Sigmoid colon (tissue), 7 donors: ENCODE results near the gene TNK2. TPM values are rescaled to one million over a fixed set of nuclear protein-coding genes. Genes with fewer than 3 reads are reported as not detected.
A peak's percentile ranks its signal among the peaks of the same experiment; 100 is the strongest.

Experiments used
- DNase-seq: peaks from one replicate; pipeline ENCODE4 v3.0.0-alpha.2; 2019
- H3K27ac ChIP-seq, 4 donors: fragments of 200-600 bp; sonication (generic); one replicate each; pipeline ENCODE4 v1.5.1; 2016 to 2019; ENCODE audit warnings: mild to moderate bottlenecking in 1 of 4
- H3K27me3 ChIP-seq, 3 donors: fragments of 200-600 bp; sonication (generic); one replicate each; pipeline ENCODE4 v1.5.1; 2019; ENCODE audit warnings: mild to moderate bottlenecking in 1 of 3
- H3K36me3 ChIP-seq, 4 donors: fragments of 200-600 bp; sonication (generic); one replicate each; pipeline ENCODE4 v1.5.1; 2016 to 2019
- H3K4me1 ChIP-seq, 4 donors: fragments of 200-600 bp; sonication (generic); one replicate each; pipeline ENCODE4 v1.5.1; 2017 to 2019
- H3K4me3 ChIP-seq, 4 donors: fragments of 200-600 bp; sonication (generic); one replicate each; pipeline ENCODE4 v1.5.1; 2017 to 2019; ENCODE audit warnings: mild to moderate bottlenecking in 2 of 4, moderate library complexity in 1 of 4
- H3K9me3 ChIP-seq, 4 donors: fragments of 200-600 bp in 3 of 4; sonication (generic) in 3 of 4; one replicate each; pipeline versions ENCODE4 v1.5.1 to v1.6.1; 2013 to 2019
- EP300 ChIP-seq, 4 donors: sonication (generic); formaldehyde crosslinking; IDR thresholded peaks; one replicate each; pipeline ENCODE4 v1.6.1; 2017; ENCODE audit warnings: antibody characterized with exemption in 4 of 4
- POLR2A ChIP-seq, 2 donors: fragments of 450-650 bp; IDR thresholded peaks; one replicate each; pipeline ENCODE4 v1.6.1; 2016; ENCODE audit warnings: antibody characterized with exemption in 2 of 2, mild to moderate bottlenecking in 2 of 2, moderate library complexity in 2 of 2
- POLR2AphosphoS5 ChIP-seq, 4 donors: sonication (generic); formaldehyde crosslinking; IDR thresholded peaks; one replicate each; pipeline ENCODE4 v1.6.1; 2017; ENCODE audit warnings: antibody characterized with exemption in 4 of 4
- WGBS, 2 donors: extraction: QIAGEN DNeasy Blood & Tissue Kit; methylation state at CpG; one replicate each; pipeline ENCODE4 v1.1.7; 2013; 5-methylcytosine and 5-hydroxymethylcytosine counted together
- intact Hi-C: fragments of 100-400 bp; cut with DNase I; formaldehyde crosslinking; loops from one replicate; pipeline ENCODE4 v1.15.1; 2023
- polyA plus RNA-seq, 3 donors: library from polyadenylated mRNA; stranded (reverse); fragments of 200-250 nt; gene quantifications; one replicate each; pipeline ENCODE4 v1.2.3, GENCODE V29; 2013
- total RNA-seq, 4 donors: library from RNA; depleted of rRNA; stranded (reverse); fragments of >200 nt; gene quantifications; one replicate each; pipeline ENCODE4 v1.1.0, GENCODE V29; 2016
- TF ChIP-seq, protein P1 (sequence below), 4 experiments: fragments of 450-650 bp in 3 of 4; fragments of 200-600 bp in 1 of 4; IDR thresholded peaks; one replicate each; pipeline ENCODE4 v1.5.1; 2016 to 2019; ENCODE audit warnings: antibody characterized with exemption in 4 of 4, mild to moderate bottlenecking in 3 of 4, moderate library complexity in 2 of 4
- donor health status: healthy with polysubstance abuse.
- donor health status: Bipolar disorder and iron deficiency.
- donor health status: healthy.

The TNK2 gene
- total and polyA plus RNA-seq, 7 donors = 8.4 to 44.0 (median 17.1) TPM

DNA sequence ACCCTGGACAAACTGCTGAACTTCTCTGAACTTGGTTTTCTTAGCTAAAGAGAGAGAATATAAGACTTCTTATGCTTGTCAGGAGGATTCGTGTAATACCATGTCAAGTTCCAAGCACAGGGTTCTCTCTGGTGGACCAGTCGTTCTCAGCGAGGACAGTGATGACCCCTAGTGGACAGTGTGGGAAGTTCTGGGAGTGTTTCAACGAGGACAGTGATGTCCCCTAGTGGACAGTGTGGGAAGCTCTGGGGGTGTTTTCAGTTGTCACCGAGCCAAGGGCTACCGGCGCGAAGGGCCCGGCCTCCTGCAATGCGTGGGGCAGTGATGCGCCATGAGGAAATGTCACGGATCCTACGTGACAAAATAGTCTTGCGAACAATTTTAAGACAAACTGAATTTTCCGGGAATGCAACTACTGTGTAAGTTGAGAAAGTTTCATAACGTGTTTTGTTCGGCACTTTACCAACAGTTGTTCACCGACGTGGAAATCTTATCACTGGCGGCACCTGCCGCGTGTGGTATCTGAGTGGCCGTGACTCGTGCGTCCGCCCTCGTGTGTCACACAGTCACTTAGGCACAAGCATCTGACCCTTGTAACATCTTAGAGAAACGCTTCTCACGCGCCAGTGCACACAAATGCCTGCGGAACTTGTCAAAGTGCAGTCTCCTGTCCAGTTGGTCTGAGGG is 57.4 kb downstream of the TNK2 start:
- H3K9me3 ChIP-seq = no peaks in the 10 kb centered on the region
- no peaks in the 10 kb centered on the region for H3K27me3 ChIP-seq
- peak; percentile 94 for DNase-seq
- TF ChIP-seq, protein P1, sequence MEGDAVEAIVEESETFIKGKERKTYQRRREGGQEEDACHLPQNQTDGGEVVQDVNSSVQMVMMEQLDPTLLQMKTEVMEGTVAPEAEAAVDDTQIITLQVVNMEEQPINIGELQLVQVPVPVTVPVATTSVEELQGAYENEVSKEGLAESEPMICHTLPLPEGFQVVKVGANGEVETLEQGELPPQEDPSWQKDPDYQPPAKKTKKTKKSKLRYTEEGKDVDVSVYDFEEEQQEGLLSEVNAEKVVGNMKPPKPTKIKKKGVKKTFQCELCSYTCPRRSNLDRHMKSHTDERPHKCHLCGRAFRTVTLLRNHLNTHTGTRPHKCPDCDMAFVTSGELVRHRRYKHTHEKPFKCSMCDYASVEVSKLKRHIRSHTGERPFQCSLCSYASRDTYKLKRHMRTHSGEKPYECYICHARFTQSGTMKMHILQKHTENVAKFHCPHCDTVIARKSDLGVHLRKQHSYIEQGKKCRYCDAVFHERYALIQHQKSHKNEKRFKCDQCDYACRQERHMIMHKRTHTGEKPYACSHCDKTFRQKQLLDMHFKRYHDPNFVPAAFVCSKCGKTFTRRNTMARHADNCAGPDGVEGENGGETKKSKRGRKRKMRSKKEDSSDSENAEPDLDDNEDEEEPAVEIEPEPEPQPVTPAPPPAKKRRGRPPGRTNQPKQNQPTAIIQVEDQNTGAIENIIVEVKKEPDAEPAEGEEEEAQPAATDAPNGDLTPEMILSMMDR (IDR thresholded peaks at IDR 0.05) = peak; percentile 100
- no peak for TF ChIP-seq POLR2A (IDR thresholded peaks at IDR 0.05)
- TF ChIP-seq EP300 (IDR thresholded peaks at IDR 0.05) = no peak
- TF ChIP-seq POLR2AphosphoS5 (IDR thresholded peaks at IDR 0.05) = peak in 2 of 4 donors; percentile 61 to 64
- intact Hi-C loops = loop anchor here (5.0 kb wide), 1 partner anchor 194 kb away; no protein-coding TSS in a partner anchor
- H3K36me3 ChIP-seq = no peaks in the 10 kb centered on the region
- 12 to 24% methylated on average over 31 of the region's 31 CpGs for whole genome bisulfite sequencing, 2 donors
- peaks cover 0 to 6% (median 0%) of the 10 kb centered on the region in 4 donors for H3K4me1 ChIP-seq
- H3K4me3 ChIP-seq = no peak overlapping the region
- H3K27ac ChIP-seq = no peak overlapping the region

DNA sequence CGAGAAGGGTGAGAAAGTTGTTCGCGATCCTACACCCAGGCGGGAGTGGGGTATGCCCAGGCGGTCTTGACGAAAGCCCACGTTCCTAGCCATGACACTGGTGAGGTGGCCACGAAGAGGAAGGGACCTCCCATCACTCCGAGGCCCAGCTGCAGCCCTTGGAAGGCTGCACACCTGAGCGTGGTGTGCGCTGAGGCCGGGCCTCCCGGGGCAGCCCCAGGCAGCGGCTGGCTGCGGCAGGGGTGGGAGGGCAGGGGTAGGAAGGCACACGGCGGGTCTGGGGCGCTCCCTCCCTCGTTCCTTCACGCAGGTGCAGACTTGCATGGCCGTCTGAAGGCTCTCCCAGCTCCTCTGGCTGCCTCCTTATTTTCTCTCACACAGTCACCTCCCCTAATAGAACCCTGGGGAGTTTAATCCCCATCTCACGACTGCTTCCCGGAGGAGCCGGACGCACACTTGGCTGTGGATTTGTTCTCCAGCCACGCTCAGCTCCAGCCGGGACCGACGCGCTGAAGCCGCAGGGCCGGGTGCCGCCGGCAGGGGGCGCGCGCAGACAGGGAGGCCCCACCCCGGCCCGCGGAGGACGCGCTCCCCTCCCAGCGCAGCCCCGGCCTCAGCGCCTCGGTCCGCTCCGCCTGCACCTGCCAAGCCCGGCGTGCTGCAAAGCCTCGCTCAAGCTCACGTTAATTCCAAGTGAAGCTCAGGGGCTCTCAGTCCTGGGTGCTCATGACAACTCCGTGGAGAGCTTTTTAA is 58.9 kb downstream of the TNK2 start:
- Histone ChIP-seq H3K36me3 (no peaks in the 10 kb centered on the region), H3K27ac (no peak overlapping the region), H3K4me1 (peaks cover 0 to 6% (median 0%) of the 10 kb centered on the region in 4 donors), H3K9me3 (no peaks in the 10 kb centered on the region), H3K27me3 (no peaks in the 10 kb centered on the region), H3K4me3 (no peak overlapping the region)
- 70 to 87% methylated on average over 53 of the region's 53 CpGs for WGBS, 2 donors
- DNase-seq = no peak
- intact Hi-C loops = loop anchor here (5.0 kb wide), 1 partner anchor 192 kb away; no protein-coding TSS in a partner anchor
- no peak for TF ChIP-seq POLR2A (IDR thresholded peaks at IDR 0.05)
- TF ChIP-seq, protein P1 (IDR thresholded peaks at IDR 0.05) = no peak
- no peak for TF ChIP-seq EP300 (IDR thresholded peaks at IDR 0.05)
- no peak for TF ChIP-seq POLR2AphosphoS5 (IDR thresholded peaks at IDR 0.05)

DNA sequence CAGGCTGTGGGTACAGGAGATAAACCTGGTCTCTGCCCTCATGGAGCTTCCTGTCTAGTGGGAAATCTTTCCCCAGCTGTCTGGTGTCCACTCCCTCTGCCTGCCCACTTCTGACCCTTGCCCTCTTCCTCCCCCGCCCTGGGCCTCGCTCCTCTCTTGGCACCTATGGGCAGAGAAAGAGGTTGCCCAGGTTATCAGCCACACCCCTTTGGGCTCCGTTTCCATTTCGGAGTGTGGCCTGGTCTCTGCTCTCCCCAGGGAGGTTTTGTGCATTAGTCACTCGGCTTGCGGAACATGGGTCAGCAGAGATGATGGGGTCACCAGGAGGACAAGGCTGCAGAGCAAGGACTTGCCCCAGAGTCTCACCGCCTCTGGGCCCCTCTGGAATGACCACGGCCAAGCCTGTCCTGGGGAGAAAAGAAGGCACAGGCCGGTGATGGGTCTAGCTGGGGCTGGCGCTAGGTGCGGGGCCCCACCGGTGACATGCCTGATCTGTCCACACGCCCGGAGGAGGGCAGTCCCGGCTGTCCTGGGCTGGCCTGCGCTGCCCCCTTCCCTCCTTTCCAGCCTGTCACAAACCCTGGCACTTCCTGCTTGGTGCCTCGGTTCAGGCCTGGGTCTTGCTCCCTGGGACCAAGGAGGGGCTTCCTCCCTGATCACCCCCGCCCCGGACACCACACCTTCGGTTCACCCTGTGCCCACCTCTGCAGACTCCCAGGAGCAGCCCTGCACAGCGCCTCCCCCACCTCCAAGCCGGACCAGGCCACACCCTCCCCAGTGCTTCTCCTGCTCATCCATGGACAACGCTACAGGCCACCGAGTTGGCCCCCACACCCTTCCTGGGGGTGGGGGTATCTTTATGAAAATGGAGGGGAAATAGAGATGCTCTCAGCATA is 61.0 kb downstream of the TNK2 start:
- peaks cover 0 to 6% (median 0%) of the 10 kb centered on the region in 4 donors for H3K4me1 ChIP-seq
- H3K27ac ChIP-seq = no peak overlapping the region
- H3K36me3 ChIP-seq = no peaks in the 10 kb centered on the region
- no peak for DNase-seq
- 80 to 88% methylated on average over 24 of the region's 24 CpGs for WGBS, 2 donors
- TF ChIP-seq, protein P1 (IDR thresholded peaks at IDR 0.05) = no peak
- TF ChIP-seq POLR2AphosphoS5 (IDR thresholded peaks at IDR 0.05) (no peak), EP300 (IDR thresholded peaks at IDR 0.05) (no peak), POLR2A (IDR thresholded peaks at IDR 0.05) (no peak)
- intact Hi-C loops = no loop called here
- no peaks in the 10 kb centered on the region for H3K9me3 ChIP-seq
- no peaks in the 10 kb centered on the region for H3K27me3 ChIP-seq
- H3K4me3 ChIP-seq = no peak overlapping the region

DNA sequence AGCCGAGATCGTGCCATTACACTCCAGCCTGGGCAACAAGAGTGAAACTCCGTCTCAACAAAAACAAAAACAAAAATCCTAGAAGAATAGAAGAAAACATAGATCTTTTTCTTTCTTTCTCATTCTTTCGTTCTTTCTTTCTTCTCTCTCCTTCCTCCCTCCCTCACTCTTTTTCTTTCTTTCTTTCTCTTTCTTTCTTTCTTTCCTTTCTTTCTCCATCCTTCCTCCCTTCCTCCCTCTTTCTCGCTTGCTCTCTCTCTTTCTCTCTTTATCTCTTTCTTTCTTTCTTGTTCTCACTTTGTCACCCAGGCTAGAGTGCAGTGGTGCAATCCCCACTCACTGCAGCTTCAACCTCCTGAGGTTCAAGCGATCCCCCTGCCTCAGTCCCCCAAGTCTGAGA is 62.9 kb downstream of the TNK2 start:
- intact Hi-C loops = no loop called here
- Histone ChIP-seq H3K4me3 (no peak overlapping the region), H3K27me3 (no peaks in the 10 kb centered on the region), H3K27ac (no peak overlapping the region), H3K4me1 (no peaks in the 10 kb centered on the region), H3K36me3 (no peaks in the 10 kb centered on the region), H3K9me3 (no peaks in the 10 kb centered on the region)
- TF ChIP-seq, protein P1 (IDR thresholded peaks at IDR 0.05) = no peak
- TF ChIP-seq EP300 (IDR thresholded peaks at IDR 0.05) (no peak), POLR2AphosphoS5 (IDR thresholded peaks at IDR 0.05) (no peak), POLR2A (IDR thresholded peaks at IDR 0.05) (no peak)
- DNase-seq = no peak
- 90 to 95% methylated on average over 6 of the region's 6 CpGs for WGBS, 2 donors
